NCI-H345 treated with DMSO at 0.1 percent for 48 hours (cell line): Measurements from ENCODE around the gene TCF23.

Experiments
- DNase-seq: peaks from one replicate; lab custom pipeline; 2025; ENCODE audit not compliant: unreplicated experiment; lab: John Stamatoyannopoulos, UW

TCF23 gene

DNA sequence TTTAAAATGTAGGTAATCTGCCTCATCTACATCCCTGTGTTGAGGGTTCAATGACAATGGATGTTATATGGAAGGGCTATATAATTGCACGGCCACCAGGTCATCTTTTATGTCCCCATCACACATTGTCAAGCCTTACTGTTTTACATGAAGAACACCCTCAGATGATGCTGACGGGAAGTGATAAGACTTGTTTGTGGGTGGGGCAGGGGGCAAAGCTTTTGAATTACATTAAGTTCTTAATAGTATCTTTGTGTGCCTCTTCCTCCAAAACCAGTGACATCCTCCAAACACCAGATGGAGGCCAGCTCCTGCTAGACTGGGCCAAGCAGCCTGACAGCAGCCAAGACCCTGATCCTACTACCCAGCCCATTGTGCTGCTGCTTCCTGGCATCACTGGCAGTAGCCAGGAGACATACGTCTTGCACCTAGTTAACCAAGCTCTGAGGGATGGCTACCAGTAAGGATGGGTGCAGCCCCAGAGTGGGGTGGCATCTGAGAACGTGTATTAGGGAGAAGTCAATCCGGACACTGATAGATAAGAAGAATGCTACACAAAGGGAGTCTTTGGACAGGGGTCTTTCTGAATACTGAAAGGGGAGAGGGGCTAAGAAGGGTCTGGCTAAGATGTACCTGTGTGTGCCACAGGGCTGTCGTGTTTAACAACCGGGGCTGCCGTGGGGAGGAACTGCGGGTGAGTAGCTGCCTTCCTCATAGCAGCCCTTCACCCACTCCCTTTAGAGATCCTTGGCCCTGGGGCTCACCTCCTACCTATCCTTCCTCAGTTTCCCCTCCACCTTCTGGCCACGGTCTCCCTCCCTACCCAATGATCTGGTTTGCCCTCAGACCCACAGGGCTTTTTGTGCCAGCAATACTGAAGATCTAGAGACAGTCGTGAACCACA is 19.9 kb upstream of the TCF23 start:
- no peak for DNase-seq

DNA sequence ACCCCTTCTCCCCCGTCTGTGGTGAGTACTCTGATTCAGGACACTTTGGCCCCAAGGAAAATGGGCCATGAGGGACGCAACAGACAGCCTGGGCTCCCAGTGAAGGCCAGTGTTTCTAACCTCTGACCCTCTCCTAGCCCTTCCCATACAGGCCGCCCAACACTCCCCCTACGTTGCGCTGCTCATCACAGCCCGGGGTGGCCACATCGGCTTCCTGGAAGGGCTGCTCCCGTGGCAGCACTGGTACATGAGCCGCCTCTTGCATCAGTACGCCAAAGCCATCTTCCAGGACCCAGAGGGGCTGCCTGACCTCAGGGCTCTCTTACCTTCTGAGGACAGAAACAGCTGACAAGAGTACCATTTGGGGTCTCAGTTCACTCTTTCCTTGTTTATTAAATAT is 18.4 kb upstream of the TCF23 start:
- no peak for DNase-seq

DNA sequence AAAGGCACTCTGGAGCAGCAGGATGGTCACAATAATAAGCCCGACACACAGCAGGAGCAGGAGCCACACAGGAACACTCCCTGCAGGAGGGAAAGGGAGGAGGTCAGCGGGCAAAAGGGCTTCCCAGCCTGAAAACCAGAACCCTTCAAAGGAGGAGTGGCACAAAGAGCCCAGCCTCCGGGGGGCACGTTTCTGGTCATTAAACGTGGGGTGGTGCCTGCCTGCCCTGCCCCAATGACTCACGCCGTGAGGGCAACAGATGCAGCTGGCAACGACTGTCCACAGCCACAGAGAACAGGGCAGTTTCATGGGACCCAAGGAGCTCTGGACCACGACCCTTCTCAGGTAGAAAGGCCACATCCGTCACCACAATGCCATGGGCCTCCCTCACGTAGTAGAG is 17.4 kb upstream of the TCF23 start:
- no peak for DNase-seq

DNA sequence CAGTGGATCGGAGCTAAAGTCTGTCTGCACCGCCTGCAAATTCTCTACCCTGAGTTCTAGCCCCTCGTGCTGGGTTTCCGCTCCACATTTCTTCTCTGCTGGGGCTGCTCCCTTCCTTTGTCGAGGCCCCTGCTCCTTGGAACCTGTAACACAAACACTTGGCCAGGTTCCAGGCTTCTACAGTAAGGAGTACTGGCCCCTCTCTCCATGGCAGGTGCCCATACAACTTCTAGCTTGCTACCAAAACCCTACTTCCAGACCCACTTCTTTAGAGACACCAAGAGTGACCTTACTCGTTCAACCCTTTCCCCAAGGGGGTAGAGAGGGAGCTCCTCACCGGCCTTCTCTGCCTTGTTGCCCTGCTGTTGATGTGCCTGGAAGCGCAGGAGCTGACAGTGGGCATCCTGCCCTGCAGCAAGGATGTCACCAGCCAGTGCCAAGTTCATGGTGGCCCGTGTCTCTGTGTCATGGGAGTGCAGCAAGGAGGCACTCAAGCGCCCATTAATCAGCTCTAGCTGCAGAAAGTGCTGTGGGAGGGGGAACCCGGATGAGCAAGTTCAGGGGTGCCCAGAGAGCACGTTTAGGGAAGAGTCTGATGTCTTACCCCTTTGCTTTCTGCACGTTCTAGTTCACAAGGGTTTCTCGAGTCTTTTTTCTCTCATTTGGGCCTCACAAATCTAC is 15.5 kb upstream of the TCF23 start:
- no peak for DNase-seq

DNA sequence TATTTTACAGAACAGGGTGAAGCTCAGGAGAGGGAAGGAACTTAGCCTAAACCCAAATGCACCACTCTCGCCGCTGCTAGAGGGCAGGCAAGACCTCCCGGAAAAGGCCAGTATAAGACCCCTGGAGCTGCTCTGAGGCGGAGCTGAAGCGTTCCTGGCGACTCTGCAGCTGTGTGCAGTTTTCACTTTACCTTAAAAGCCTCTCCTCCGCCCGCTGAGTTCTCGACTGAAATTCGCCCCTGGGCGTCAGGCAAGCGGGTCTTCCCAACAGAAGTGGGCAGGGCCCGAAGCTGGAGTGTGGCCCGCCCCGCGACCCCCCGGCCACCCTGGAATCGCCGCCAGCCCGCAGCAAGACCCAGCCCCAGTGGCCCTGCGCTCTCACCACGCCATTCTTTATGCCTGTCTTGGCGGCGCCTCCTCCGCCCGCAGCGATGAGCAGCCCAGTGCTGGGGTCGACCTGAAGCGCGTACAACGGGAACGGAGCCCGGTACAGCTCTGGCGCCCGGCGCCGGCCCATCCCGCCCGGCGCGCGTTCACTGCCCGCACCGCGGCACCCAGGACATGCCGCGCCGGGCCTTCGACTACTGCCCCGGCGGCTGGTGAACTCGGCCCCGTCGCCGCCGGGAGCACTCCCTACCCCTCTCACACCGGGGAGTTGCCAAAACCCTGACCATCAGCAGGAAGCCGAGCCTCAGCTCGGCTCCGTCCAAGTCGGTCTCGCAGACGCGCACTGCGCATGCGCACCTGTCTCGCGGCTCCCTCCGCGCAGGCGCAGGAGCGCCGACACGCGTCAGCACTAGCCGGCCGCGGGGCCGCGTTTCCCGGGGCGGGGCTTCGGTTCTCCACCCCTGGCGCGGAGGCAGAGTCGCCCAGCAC is 14.7 kb upstream of the TCF23 start, which contains the start of gene PREB:
TSS of gene PREB (minus strand) at position 732 of the 876 bp plus-strand sequence. CDS start at position 517, 215 bp downstream.
- peak; percentile 97 for DNase-seq

DNA sequence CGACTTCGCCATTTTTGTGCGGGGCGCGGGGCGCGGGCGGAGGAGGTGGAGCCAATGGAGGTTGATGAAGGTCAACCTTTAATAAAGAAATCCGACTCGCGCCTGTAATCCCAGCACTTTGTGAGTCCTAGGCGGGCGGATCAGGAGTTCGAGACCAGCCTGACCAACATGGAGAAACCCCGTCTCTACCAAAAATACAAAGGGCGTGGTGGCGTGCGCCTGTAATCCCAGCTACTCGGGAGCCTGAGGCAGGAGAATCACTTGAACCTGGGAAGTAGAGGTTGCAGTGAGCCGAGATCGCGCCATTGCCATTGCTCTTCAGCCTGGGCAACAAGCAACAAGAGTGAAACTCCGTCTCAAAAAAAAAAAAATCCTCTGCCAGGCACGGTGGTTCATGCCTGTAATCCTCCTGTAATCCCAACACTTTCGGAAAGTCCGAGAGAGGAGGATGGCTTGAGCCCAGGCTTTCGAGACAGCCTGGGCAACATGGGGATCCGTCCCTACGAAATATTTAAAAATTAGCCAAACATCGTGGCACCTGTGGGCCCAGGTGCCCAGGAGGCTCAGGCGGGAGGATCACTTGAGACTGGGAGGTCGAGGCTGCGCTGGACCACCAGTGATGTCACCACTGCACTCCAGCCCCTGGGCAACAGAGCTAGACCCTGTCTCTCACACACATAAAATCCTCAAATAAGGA is 13.9 kb upstream of the TCF23 start:
- no peak for DNase-seq

DNA sequence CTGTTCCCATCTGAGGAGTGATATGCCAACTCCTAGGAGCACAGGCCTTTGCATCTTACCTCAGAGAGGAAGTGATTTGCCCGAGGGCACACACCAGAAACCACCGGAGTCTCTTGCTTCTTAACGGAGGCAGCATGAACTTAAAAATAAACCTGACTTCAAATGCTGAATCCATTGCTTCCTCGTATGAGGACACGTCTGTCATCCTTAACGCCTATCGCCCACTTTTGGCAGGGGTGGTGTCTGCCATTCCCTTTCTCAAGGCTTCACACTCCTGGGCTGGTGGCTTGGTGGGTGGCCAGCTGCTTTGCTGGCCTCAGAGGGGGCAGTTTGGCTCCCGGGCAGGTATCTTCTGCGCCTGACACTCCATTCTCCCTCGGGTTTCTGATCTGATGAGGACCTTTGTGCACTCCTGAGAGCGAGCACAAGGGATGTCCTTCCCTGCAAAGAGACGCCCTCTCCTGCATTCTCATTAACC is 13.3 kb upstream of the TCF23 start:
- no peak for DNase-seq

DNA sequence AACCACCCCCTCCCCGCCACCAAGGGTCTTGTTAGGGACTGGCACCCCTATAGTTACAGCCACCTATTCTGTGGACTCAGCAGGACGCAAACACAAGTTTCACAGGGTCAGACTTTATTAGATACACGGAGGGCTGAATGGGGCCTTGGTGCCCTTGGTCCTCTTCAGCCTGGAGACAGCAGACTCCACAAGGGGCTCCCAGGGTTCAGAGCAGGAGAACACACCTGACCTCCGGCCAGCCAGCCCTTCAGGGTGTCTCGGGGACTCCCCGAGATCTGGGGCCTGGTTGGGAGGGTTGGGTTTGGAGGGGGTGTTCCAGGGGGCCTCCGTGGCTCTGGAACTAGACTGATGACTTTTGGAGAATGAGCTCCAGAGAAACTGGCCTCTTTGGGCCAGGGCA is 12.1 kb upstream of the TCF23 start:
- DNase-seq = no peak

DNA sequence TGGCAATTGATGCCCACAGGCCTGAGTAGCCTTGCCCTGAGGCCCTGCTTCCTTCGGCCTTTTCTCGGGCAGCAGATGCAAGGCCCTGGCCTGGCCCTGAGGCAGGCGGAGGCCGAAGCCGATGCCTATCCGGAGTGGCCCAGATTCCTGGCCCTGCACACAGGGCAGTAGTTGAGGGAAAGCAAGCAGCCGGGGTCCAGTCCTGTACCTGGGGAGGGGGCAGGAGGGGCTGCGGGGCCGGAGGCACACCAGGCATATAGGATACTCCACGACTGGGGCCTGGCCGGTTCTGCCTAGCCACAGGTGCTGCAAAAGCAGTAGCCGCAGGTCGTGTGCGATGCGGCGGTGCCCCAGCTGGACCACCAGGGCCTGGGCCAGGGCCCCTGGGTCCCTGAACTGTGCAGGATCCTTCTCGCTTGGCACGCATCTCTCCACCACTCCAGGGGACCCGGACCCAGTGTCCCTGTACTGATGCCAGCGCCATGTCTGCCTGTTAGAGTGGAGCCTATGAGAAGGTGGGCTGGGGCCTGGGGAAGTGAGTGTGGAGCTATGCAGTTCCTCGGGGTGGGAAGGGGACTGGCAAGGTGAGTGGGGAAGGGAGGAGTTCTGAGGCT is 11.4 kb upstream of the TCF23 start:
- no peak for DNase-seq

DNA sequence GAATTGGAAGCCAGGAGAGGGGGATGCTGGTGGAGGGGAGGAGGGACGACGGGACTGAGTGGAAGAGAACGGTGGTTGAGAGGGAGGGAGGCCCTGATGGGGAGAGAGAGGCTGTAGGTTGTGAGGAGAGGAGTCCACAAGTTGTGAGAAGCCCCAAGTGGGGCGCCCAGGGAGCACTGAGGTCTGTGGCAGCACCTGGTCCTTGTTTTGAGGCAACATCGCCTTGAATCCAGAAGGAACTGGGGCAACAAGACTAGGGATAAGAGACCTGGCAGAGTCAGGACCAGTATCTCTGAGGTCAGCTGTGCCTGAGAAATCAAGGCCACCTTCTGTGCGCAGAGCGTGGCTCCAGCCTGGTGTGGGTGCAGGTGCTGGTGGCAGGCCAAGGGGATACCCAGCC is 10.7 kb upstream of the TCF23 start:
- no peak for DNase-seq

DNA sequence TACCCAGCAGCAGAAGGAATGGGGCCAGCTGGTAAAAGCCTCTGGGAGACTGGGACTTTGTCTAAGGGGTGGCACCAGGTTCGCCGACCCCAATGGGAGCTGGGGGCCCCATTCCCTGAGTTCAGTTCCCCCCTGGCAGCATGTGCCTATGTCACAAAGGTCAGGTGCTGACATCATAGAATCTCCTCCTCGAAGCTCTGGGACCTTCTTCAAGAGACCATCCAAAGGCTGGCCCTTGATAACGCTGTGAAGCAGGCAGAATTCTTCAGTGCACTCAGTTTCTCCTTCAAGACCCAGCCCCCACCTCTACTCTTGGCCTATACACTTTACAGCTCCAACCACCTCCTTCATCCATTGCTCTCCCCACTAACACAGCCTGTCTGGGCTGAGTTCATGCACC is 9.5 kb upstream of the TCF23 start, which contains the start of gene PRR30:
TSS of gene PRR30 (minus strand) at position 101 of the 400 bp plus-strand sequence. CDS start 1,081 bp downstream, outside the sequence.
- no peak for DNase-seq

DNA sequence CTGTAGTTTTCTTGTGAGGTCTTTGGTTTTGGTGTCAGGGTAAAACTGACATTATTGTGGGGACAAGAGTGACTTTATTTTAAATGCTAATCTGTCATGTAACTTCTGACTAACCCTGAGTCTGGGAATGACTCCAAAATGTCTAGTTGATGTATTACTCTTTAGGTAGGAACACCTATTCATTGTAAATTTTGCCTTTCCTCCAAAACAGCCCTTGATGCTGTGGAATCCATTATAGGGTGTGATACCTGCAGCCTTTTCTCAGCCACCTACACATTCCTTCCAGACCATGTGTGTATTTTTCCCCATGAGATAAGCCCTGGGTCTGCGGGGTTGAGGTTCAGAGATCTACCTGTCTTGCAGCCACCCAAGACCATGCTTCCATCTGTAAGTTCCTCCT is 5.5 kb upstream of the TCF23 start:
- no peak for DNase-seq

DNA sequence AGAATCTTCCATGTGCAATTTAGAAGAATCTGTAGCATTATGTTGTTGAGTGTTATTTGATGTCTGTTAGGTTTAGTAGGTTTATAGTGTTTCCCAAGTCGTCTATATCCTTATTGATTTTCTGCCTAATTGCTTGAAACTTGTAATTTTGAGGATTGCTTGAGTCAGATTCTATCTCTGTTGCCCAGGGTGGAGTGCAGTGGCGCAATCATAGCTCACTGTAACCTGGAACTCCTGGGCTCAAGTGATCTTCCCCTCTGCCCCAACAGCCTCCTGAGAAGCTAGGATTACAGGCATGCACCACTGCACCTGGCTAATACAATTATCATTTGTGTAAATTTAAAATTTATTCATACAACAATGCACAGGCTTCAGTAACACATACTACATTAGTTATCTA is 3.1 kb upstream of the TCF23 start:
- DNase-seq = no peak

DNA sequence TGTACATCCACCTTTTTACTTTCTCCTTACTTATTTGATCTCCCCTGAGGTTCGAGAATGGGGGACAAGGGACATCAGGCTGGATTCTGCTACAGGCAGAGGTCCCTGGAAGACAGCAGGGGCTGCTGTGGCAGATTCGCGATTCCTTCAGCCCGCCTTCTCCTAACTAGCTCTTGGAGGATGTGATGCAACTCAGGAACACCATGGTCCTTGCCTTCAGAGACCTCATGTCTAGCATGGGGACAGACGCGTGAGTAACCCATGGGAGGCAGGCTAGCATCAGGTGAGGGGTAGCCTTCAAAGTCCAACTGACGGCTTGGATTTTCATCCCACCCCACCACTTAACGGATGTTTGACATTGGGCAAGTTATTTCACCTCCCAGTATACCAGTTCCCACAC is 869 bp upstream of the TCF23 start:
- DNase-seq = no peak

DNA sequence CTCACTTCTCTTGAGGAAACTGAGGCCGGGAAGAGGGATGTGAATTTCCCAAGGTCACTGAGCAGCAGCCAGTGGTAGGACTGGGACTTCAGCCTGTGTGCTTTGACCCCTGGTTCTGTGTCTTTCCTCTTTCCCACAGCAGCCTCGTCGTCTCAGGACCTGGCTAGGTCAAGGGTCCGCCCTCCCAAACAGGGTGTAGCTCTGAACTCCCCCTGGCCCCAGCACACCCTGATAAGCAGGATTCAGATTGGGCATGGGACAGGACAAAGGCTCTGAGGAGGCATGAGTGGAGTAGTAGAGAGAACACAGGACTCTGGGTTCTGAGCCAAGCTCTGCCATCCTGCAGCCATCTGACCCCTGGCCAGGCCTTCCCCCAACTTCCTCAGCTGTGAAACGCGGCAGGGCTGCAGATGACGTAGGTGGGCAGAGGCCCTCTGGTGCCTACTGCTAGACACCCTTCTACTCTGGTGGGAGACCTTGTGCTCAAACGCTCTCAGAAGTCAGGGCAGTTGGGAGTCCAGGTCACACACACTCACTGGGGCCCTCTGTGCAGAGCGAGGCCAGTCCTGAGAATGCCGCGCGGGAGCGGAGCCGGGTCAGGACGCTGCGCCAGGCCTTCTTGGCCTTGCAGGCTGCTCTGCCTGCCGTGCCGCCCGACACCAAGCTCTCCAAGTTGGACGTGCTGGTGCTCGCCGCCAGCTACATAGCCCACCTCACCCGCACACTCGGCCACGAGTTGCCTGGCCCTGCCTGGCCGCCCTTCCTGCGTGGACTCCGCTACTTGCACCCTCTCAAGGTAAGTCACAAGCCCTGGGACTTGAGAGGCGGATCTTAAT is 984 bp downstream of the TCF23 start:
- no peak for DNase-seq

DNA sequence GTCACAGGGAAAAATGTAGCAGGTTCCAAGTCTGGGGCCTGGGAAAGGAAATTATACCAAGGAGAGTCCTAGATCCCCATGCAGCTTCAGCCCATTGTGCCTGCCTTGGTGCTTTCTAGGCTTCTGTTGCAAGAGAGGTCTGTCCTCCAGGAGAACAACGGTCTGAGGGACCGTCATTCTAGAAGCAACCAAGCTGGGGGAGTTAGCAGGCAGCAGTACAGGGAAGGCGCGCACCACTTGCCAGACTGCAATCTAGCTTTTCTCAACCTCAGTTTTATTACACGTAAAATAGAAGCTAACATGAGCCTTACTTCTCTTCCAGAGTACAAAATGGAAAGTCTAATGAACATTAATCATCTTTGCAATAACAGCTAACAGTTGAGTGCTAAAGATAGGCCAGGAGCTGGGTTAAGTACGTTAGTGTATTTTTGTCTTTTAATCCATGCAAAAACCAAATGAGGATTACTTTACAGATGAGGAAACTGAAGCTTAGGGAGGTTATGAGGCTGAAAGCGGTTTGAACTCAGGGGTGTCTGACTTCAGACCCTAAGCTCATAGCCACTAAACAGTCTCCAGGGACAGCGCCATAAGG is 1.9 kb downstream of the TCF23 start:
- no peak for DNase-seq

DNA sequence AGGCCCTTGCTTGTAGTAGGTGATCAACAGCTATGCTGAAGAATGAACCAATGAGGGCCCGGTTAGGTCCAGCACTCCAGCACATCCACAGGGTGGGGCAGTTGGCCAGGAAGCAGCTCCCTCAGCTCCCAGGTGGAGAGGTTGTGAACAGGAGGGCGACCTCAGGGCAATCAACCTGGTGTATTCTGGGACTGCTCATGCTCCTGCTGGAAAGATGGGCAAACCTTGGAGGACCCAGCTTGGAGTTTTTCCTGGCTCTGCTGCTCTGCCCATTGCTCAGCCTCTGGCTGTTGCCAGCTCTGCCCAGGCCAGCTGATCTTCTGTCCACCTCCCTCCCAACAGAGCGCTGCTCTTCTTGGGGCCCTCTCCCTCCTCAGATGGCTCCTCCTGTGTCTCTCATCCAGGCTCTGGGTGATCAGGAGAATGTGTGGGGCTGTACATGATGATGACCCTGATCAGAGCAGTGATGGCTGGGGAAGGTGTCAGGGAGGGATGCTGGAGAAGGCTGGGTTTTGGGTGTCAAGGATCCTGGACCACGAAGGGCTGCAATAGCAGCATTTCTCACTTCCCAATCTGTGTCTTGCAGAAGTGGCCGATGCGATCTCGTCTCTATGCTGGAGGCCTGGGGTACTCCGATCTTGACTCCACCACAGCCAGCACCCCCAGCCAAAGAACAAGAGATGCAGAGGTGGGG is 3.4 kb downstream of the TCF23 start:
- DNase-seq = no peak

DNA sequence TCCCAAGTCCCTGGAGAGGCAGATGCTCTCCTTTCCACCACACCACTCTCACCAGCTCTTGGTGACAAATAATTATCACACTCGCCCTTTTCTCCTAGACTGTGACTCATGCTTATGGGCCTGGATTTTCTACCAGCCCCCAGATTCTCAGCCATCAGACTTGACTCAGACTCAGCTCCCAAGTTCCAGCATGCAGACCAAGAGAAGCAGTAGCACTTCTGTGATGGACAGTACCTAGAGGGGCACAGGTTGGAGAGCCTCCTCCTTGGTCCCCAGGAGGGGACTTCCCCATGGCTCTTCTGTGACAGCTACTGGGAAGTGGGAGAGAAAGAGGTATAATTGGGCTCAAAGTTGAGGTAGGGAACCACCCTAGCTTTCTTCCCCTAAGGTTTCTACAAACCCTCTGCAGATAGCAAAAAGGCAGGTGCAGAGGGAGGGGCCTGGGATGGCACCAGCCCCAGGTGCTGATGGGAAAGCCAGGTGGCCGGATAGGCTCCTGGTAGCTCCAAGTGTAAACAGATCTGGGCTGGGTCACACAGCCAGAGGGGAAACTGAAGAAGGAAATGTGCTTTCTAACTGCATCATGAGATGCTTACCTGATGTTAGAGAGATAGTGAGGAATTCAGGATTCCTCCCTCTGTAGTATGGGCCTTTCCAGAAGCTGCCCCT is 4.1 kb downstream of the TCF23 start:
- no peak for DNase-seq
